Choroid plexus epithelial cell (primary cell): ENCODE data around the gene REPS1.
A peak's percentile ranks its signal among the peaks of the same experiment; 100 is the strongest.
"Not testable (repeated sequence)": the region's sequence is repeated elsewhere in the genome, so short reads cannot be mapped to it uniquely, and the experiment has no call there.

Experiments
- DNase-seq: peaks from one replicate; pipeline ENCODE4 v3.0.0-alpha.2; 2010; ENCODE audit warnings: low read depth
- H3K4me3 ChIP-seq: 2 replicates; pipeline ENCODE4 v1.5.1; 2011; ENCODE audit warnings: low read depth, mild to moderate bottlenecking, control low read depth, low read length, moderate library complexity
- CTCF ChIP-seq: conservative IDR thresholded peaks from 2 replicates; pipeline ENCODE4 v1.5.1; 2011; ENCODE audit warnings: low read depth, mild to moderate bottlenecking, control low read depth, inconsistent platforms, low read length, moderate library complexity

REPS1 gene

GRCh38 chr6:139003751-139004150, 15.7 kb upstream of the REPS1 start:
- TF ChIP-seq CTCF, result no peak
- DNase-seq, result no peak
- H3K4me3 ChIP-seq, result no peak overlapping the region

GRCh38 chr6:138999949-139000725, 12.1 kb upstream of the REPS1 start:
- no peak overlapping the region for H3K4me3 ChIP-seq
- no peak for TF ChIP-seq CTCF
- peak; percentile 46 for DNase-seq

- no peak for TF ChIP-seq CTCF
- H3K4me3 ChIP-seq, result no peak overlapping the region
- DNase-seq, result no peak
Observed at GRCh38 chr6:138997136-138997535, 9.1 kb upstream of the REPS1 start.

GRCh38 chr6:138996524-138996923, 8.5 kb upstream of the REPS1 start:
- H3K4me3 ChIP-seq, result no peak overlapping the region
- no peak for TF ChIP-seq CTCF
- peak; percentile 62 for DNase-seq

DNA sequence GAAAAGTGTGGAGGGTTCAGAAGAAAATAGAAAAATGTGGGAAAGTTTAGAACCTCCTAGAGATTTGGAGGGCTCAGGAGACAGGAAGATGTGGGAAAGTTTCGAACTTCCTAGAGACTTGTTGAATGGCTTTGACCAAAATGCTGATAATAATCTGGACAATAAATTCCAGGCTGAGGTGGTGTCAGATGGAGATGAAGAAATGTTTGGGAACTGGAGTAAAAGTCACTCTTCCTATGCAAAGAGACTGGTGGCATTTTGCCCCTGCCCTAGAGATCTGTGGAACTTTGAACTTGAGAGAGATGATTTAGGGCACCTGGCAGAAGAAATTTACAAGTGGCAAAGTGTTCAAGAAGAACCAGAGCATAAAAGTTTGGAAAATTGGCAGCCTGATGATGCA, 5.4 kb upstream of the REPS1 start:
- H3K4me3 ChIP-seq, DNase-seq: not testable (repeated sequence)

- not testable (repeated sequence) for H3K4me3 ChIP-seq, DNase-seq
Observed at GRCh38 chr6:138992965-138993364, 4.9 kb upstream of the REPS1 start.

DNA sequence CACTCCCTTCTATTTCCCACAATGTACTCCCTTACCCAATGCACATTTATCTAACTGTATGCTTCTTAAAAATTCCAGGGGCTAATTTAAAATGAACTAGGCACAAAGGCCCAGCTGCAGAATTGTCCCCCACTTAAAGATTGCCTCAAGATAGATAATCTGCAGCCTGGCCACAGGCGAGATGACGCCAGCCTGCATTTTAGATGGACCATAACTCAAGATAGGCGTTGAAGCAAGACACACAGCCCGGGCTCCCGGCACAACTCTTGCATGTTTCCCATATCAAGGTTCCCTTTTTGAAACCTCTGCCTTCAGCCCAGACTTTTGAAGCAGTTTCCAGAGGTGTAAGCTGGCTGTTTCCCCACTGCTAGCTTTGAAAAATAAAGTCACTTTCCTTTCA, 3.2 kb upstream of the REPS1 start:
- DNase-seq, result no peak
- no peak for TF ChIP-seq CTCF
- H3K4me3 ChIP-seq, result no peak overlapping the region

DNA sequence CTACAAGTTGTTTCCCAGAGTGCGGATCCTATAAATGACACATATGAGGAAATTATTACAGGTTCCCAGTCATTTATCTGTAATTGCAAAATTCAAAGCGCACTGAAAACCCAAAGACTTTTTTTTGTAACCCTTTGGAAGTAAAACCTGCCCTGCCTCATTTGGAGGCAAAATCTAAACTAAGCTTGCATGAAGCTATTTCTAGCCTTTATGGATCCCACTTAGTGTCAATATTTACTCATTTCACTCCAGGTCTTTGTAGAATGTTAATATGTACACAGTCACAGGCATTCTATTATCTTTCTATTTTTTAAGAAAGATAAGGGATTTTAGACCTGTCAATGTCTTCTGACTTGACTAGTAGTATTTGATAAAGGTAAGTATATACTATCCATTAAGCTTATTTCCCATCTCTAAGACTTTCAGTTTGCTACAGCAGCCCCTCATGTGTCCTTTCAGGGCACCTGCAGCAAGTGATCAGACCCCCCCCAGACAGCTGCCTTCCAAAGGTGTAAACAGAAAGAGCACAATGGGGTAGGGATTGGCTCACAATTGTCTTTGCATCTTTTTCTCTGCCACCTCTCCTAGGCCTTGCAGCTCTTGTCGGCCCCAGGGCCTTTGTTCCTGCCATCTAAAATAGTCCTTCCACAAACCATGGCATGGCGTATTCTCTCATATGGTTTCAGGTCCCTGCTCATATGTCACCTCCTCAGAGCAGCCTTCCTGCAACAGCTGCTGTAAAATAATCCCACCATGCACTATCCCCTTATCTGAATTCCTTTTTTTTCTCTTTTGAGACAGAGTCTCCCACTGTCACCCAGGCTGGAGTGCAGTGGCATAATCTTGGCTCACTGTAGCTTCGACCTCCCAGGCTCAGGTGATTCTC, 1.3 kb upstream of the REPS1 start:
- H3K4me3 ChIP-seq, result no peak overlapping the region
- DNase-seq, result no peak
- no peak for TF ChIP-seq CTCF
